HG03521 (cell line): ENCODE results near the gene TUBB2B.
"Not testable (repeated sequence)": the region's sequence is repeated elsewhere in the genome, so short reads cannot be mapped to it uniquely, and the experiment has no call there.

Source experiments
- ATAC-seq: cut with Tn5 transposase; IDR thresholded peaks from one replicate; pipeline ENCODE4 v1.9.1; 2021; ENCODE audit warnings: mild to moderate bottlenecking, moderate library complexity; ENCODE audit not compliant: unreplicated experiment

The TUBB2B gene

GRCh38 chr6:3258720-3259490 is 31.5 kb upstream of the TUBB2B start, which contains the start of gene PSMG4:
Gene PSMG4, plus strand, starts transcription at chr6:3258947. Its CDS starts 76 bp downstream, at chr6:3259023.
- ATAC-seq, result peak; percentile 68

GRCh38 chr6:3258201-3258600 is 30.7 kb upstream of the TUBB2B start:
- ATAC-seq, result no peak

GRCh38 chr6:3253597-3253961 is 26.1 kb upstream of the TUBB2B start:
- no peak for ATAC-seq

GRCh38 chr6:3252861-3253596 is 25.6 kb upstream of the TUBB2B start:
- ATAC-seq, result no peak

GRCh38 chr6:3252369-3252768 is 24.9 kb upstream of the TUBB2B start:
- no peak for ATAC-seq

GRCh38 chr6:3251462-3252314 is 24.2 kb upstream of the TUBB2B start:
- ATAC-seq, result peak; percentile 71

GRCh38 chr6:3250231-3250675 is 22.8 kb upstream of the TUBB2B start:
- no peak for ATAC-seq

GRCh38 chr6:3249821-3250220 is 22.4 kb upstream of the TUBB2B start:
- ATAC-seq, result no peak

- no peak for ATAC-seq
Observed at GRCh38 chr6:3247255-3248146, 20.0 kb upstream of the TUBB2B start.

- ATAC-seq, result no peak
Observed at GRCh38 chr6:3245216-3245615, 17.8 kb upstream of the TUBB2B start.

- ATAC-seq, result not testable (repeated sequence)
Observed at GRCh38 chr6:3244832-3245161, 17.3 kb upstream of the TUBB2B start.

GRCh38 chr6:3244003-3244831 is 16.8 kb upstream of the TUBB2B start:
- no peak for ATAC-seq

GRCh38 chr6:3242768-3243167 is 15.3 kb upstream of the TUBB2B start:
- ATAC-seq, result no peak

- not testable (repeated sequence) for ATAC-seq
Observed at GRCh38 chr6:3241745-3242144, 14.3 kb upstream of the TUBB2B start.

- ATAC-seq, result no peak
Observed at GRCh38 chr6:3240595-3240994, 13.1 kb upstream of the TUBB2B start.

GRCh38 chr6:3239110-3239830 is 11.8 kb upstream of the TUBB2B start:
- ATAC-seq, result no peak

GRCh38 chr6:3237761-3238662 is 10.6 kb upstream of the TUBB2B start:
- ATAC-seq, result no peak

GRCh38 chr6:3236005-3236404 is 8.6 kb upstream of the TUBB2B start:
- ATAC-seq, result no peak
